HG02678 (cell line): ENCODE results near the gene RHBDF2.

Experiments
- ATAC-seq: cut with Tn5 transposase; IDR thresholded peaks from one replicate; pipeline ENCODE4 v1.9.1; 2021; ENCODE audit warnings: mild to moderate bottlenecking, moderate library complexity; ENCODE audit not compliant: unreplicated experiment

RHBDF2 gene

DNA sequence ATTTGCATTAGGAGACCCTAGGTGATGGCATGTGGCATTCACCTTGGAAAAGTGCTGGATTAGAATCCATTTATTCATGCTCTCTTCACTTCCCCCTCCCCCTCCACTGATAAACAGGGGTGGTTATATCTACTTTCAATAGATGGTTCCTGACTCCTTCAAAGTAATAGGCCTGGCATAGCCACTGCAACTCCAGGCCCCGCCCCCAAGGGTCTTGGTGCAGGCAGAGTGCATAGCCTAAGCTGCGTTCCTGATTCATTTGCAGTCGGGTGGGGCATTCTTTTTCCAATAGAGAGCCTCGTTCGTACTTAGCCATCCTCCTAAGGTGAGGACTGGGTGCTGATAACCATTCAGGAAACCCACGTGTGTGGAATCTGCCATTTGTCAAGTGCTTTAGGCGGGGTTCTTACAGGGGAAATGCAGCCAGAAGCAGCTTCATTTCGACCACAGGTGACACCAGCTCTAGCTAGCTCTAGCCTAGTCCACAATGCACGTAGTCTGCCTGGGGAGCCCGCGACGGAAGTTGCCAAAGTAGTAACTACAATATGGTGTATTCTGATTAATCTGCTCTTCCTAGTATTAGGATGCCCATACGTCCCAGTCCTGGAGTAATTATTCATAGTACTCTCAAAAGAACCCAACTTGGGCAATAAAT, 59.4 kb downstream of the RHBDF2 start:
- no peak for ATAC-seq

DNA sequence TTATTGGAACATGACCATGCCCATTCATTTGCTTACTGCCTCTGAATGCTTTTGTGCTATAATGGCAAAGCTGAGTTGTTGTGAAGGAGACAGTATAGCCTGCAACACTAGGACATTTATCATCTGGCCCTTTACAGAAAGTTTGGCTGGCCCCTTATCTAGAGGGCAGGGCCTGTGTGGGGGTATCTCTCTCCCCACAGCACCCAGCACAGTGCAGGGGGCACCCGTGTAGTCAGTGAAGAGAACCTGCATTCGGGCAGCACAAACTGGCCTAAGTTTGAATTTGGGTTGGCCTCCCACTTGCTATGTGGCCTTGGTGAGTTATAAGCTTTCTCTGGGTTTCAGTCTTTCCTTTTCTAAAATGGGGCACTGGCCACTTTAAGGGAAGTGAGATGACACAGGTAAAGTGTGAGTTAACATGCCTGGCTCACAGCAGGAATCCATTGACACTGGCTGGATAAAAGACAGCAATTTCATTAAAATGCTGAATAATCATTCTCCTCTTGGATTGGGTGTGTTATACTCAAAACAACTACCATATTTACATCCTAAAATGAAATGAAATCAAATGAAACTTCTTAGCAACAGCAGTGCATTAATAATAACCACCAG, 60.4 kb downstream of the RHBDF2 start:
- ATAC-seq, result no peak

DNA sequence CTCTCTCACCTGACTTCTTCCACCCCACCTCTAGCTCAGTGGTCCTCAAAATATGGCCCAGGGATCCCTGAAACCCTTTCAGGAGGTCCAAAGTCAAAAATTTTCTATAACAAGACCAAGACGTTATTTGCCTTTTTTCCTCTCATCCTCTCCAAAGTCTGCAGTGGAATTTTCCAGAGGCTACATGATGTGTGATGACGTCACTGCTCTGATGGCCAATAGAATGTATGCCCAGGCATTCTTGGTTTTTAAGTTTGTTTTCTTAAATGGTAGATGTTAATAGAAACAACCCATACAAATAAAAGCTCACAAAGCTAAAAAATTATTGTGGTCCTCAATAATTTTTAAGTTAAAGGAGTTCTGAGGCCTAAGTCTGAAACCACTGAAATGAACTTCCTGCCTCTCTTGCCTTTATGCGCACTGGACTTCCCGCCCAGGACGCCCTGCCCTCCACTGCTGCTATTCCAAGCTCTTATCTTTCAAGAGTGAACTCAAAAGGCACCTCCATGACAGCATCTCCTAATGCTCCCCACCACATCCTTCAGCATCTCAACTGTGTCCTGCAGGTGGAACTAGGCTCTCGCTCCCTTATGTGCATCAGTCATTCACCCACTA, 61.8 kb downstream of the RHBDF2 start:
- no peak for ATAC-seq

DNA sequence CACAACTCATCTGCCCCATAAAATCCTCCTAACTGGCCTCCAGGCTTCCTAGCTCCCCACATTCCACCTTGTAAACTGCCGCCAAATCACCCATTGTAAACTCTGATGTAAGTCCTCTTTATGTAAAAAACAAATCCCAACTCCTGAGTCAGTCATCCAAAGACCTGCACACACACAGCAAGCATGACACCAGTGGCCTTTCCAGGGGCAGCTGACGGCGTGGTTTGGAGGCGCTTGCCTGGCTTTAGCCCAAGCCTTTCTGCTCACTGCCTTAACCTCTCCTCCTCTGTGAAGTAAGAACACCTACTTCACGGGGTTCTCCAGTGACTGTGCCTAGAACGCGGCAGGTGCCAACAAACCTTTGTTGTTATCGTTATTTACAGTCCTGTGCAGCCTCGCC, 62.3 kb downstream of the RHBDF2 start:
- no peak for ATAC-seq

DNA sequence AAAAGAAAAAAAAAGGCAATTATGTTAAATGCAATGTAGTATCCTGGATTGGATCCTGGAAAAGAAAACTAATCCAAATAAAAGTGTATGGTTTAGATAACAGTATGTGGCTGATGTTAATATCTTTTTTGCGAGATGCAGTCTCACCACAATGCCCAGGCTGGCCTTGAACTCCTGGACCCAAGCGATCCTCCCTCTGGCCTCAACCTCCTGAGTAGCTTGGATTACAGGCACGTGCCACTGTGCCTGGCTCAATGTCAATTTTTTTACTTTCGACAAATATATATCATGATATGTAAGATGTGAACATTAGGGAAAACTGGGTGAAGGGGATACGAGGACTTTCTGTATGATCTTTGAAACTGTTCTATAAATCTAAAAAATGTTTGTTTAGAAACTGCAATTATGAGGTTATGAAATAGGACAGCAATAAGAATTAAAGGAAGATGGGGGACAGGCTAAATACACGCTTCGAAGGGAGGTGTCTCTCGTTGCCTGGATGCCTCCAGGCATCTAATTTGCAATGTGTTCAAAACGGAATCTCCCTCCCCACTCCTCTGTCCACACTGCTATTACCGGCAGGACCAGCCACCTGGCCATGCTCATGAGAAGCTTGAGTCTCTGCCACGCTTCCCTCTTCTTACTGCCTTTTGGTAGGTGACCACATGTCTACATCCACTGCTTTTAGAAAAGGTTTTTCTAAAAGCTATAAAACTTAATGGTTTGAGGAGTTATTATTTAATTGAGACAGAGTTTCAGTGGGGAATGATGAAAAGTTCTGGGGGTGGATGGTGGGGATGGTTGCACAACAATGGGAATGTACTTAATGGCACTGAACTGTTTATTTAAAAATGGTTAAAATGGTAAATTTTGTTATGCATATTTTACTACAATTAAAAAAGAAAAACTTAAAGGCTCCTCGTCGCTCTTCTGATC, 63.5 kb downstream of the RHBDF2 start:
- no peak for ATAC-seq

DNA sequence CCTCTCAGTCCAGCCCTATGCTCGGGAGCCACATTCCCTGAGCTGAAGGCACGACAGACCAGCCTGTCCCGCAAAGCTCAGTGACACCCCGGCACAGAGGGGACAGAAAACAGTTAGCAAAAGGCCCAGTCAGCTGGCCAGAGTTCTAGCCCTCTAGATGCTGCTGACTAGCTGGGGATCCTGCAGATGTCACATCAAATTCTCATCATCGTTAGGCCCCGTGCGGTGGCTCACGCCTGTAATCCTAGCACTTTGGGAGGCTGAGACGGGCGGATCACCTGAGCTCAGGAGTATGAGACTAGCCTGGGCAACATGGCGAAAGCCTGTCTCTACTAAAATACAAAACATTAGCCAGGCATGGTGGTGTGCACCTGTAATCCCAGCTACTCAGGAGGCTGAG, 65.5 kb downstream of the RHBDF2 start:
- ATAC-seq, result no peak

DNA sequence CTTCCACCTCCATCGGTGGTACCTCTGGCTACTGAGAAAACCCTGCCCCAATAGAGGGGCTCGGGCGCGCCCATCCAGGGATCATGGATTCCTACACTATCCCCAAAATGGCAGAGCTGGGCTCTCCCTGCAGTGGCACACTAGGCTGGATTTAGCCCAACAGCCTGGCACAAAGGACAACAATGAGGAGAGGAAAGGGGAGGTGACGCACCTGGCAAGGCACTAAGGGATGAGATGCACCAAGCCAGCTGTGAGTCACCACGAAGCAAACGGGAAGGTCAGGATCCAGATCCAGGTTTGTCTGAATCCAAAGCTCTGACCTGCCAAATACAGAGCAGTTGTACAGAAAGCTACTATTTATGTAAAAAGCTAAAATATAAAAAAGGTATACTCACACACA, 66.4 kb downstream of the RHBDF2 start:
- ATAC-seq, result no peak

DNA sequence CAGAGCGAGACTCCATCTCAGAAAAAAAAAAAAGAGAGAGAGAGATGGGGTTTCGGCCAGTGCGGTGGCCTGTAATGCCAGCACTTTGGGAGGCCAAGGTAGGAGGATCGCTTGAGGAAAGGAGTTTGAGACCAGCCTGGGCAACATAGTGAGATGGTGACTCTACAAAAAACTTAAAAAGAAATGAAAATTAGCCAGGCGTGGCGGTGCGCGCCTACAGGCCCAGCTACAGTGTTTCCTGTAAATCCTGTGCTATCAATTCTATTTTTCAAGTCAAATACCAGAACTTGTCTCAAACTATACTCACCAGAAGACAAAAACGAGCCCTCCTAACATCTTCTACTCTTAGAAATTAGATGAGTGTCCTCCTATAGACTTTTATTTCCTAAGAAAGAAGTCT, 67.5 kb downstream of the RHBDF2 start:
- no peak for ATAC-seq

DNA sequence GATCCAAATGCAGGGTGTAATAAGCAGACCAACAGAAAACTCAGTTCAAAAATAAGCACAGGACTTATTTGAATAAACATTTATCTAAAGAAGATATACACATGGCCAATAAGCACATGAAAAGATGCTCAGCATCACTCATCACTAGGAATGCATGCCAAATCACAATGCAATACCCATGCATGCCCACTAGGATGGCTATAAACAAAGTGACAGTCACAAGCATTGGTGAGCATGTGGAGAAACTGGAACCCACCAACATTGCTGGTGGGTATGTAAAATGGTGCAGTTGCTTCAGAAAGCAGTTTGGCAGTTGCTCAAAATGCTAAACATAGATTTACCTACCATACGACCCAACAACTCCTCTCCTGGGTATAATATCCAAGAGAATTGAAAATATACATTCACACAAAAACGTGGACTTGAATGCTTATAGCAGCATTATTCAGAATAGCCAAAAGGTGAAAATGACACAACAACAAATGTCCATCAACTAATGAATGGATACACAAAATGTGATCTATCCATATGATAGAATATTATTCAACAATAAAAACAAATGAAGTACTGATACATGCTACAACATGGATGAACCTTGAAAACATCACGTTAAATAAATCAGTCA, 68.4 kb downstream of the RHBDF2 start:
- no peak for ATAC-seq

DNA sequence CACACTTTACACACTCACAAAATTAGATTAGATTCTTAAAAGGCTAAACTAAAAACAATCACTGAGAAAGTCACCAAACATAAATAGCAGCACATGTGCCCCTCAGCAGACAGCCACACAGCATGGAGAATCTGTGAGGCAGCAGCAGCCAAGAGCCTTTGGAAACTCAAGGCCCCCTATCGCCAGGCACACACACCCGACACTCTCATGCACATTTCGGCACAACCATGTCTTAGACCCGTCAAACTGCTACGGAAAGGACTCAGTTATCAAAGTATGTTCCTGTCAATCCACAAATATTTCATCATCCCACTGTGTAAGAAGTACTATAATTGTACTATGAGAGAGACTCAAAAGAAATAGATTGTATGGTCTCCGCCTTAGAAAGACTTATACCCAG, 69.2 kb downstream of the RHBDF2 start:
- no peak for ATAC-seq

DNA sequence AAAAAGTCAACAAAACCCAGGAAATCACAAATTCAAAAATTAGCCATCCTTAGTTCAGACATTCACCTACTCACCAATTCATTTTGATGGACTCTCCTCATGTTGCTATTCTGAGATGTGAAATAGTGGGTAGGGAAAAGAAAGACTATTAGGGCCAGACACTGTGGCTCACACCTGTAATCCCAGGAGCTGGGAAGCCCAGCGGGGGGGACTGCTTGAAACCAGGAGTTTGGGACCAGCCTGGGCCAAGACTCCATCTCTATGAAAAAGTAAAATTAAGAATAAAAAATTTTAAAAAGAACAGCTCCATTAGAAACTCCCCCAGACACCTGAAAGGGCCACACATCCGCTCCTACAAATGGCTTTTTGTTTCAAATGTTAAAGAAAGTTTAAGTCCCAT, 69.7 kb downstream of the RHBDF2 start:
- no peak for ATAC-seq

DNA sequence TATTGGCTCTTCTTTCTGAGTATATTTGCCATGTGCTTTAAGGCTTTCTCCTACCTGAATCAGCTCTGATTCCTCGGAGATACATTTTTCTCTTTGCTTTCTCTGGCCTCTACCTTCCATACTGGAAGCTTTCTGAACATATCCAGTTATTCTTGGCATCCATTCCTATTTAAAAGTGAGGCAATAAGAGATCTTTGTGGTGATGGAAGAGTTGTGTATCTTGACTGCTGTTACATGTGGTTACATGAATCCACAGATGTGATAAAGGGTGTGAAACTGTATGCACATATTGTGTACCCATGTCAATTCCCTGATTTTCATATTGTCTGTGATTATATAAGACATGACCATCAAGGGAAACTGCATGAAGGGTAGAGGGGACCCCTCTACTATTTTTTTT, 72.7 kb downstream of the RHBDF2 start:
- no peak for ATAC-seq

DNA sequence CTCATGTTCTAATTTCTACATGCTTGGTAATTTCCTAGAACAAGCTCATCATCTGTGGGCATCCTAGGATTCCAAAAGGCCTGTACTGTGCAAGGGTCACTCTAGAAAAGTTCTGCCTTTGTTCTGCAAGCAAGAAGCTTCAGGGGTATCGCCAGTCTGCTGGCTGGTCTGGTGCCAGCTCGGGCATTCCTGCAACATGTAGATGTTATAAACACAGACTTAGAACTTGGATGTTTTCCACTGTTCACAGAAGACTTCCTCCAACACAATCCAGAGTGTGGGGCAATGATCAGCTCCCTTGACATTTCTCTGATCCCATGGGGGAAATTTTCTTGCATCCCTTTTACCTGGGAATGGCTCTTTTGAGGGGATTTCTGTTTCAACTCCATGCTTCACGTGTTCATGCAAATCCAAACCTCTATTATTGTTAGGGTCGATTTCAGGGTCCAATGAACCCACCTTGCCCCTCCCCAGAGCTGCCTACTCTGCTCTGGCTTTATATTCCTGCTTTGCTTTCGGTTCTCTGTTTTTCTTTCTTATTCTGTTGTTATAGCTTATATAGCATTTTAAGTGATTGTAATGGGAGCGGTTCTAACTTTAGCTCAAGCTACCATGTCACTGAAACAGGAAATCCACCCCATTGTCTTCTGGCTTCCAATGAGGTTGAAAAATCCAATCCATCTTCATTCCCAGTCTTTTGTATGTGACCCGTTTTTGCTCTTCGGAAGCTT, 73.6 kb downstream of the RHBDF2 start:
- ATAC-seq, result no peak

DNA sequence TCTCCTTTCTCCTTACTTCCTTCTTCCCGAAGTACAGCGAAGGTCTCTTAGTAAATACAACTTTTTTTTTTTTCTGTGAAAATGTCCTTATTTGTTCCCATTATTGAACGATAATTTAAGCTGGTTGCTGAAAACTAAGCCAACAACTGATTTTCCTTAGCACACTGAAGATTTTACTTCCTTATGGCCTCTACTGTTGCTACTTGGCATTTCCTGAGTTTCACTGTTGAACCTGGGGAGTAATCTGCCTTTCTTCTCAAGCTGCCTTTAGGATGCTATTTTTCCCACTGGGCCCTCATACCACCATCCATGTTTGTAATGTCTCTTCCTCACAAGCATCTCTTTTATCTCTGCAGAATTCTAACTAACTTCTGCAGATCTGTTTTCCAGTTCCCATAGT, 74.4 kb downstream of the RHBDF2 start:
- no peak for ATAC-seq

DNA sequence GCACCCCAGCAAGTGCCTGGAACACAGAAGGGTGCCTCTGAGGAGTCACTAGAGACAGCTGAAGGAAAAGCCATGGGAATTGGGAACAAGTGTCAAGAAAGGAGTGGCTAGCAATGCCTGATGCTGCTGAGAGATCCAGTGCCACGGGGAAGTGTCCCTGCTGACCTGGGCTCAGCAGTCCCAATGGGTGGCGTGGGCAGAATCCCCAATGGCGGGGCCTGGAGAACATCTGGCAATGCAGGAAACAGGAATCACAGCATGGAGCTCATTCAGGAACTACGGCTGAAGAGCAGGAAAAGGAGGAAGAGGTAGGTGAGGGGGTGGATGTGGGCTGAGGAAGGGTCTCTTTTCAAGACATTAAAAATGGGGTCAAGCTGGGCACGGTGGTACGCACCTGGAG, 78.4 kb downstream of the RHBDF2 start:
- no peak for ATAC-seq

DNA sequence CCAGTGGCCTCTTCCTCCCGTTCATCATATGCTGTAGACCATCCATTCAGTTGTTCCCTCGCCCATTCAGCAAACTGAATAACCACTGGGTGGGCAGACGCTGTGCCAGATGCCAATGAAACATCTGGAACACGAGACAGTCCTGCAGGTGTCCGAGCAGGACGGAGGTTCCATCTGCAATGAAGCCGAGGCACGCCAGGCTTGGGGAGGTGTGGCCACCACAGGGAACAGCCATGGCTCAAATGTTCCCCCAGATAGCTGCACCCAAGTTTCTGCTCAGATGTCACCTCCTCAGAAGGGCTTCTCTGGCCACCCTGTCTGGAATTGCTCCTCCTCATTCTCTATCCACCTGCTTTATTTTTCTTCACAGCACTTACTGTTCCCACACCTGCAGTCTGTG, 78.8 kb downstream of the RHBDF2 start:
- ATAC-seq, result no peak

DNA sequence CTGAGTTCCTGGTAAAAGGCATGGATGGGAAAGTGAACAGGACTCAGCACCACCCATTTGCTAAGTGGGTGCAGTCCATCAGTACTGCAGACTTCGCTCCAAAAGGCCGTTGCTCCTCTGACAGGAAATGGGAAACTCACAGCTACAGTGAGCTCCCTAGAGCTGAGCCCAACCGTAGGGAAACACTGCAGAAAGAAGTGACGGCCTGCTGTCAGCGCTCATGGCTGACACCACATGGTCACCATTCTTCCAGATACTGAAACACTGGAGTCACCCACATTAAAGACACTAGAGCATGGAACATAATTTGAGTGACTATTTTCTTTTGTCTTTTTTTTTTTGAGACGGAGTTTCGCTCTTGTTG, 80.2 kb downstream of the RHBDF2 start:
- no peak for ATAC-seq
